Stimulated activated CD4-positive, alpha-beta T cell treated with anti-CD3 and anti-CD28 coated beads, Interleukin-2, amount 100 ng/mL, for 24 hours (primary cell): ENCODE results near the gene CAMK1D.
"Not testable (repeated sequence)": the region's sequence is repeated elsewhere in the genome, so short reads cannot be mapped to it uniquely, and the experiment has no call there.

Experiments used
- DNase-seq, 2 donors: peaks; one replicate each; pipeline ENCODE4 v3.0.0-alpha.2; 2020

The CAMK1D gene

DNA sequence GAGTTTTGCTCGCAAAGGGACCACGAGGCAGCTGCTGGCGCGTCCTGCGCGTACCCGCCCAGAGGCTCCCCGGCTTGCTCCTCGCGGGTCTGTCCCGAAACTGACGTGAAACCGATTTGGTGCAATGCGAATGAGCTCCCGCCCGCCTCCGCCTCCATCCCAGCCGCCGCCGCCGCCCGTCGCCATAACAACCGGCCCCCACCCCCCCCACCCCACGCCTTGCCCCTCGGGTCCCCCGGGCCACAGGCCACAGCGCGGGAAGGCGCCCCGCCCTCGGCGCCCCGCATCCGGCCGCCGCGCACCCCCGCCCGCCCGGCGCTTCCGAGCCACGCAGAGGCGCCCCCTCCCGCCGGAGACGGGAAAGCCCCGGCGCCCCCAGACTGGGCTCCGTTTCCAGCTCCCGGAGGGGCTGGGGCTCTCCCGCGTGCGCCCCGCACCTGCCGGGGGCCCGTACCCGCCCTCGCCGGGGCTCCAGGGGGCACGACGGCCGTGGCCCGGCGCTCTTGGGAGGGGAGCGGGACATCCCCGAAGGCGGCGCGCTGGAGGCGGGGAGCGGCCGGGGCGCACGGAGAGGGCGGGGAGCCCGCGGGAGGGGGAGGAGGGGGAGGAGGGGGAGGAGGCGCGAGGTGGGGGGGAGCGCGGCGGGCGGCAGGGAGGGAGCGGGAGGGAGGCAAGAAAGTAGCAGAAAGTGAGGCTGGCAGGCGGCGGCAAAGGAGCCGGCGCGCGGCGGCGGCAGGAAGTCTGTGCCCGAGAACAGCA lies at the start of gene CAMK1D:
TSS of gene CAMK1D (plus strand) at position 678 of the 759 bp plus-strand sequence.
- peak; percentile 79 to 82 for DNase-seq

- DNase-seq = not testable (repeated sequence)
Observed at GRCh38 chr10:12301036-12301435, 48.3 kb upstream of the CAMK1D start.

- no peak for DNase-seq
Observed at GRCh38 chr10:12308057-12308456, 41.3 kb upstream of the CAMK1D start.

DNA sequence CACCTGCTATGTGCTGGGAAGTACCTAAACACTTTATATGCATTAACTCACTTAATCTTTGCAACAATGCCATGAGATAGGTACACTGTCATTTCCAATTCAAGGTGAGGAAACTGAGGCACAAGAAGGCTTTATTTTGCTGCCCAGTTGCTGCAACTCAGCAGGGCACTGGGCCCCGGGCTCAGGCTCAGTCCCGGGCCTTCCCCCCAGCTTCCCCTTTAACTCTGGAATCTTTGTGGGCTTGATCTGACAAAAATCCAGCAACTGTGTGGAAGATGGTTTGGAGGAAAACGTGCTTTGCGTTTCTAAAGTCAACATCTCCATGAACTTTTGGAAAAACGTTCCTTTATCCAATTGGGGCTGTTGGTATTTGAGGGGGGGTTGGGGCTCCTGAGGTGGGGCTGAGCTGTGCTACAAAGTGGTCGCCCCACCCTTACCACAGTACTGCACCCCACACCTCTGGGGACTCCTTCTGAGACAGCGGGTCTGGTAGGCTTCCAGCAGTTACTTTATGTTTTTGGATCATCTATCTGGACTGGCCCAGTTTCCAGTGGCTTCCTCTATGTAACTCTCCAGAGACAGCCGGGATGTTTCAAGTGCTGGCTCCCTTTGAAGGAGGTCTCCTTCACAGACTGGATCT lies 40.5 kb upstream of the CAMK1D start:
- DNase-seq = no peak

GRCh38 chr10:12309783-12310182 lies 39.6 kb upstream of the CAMK1D start:
- DNase-seq = not testable (repeated sequence)

DNA sequence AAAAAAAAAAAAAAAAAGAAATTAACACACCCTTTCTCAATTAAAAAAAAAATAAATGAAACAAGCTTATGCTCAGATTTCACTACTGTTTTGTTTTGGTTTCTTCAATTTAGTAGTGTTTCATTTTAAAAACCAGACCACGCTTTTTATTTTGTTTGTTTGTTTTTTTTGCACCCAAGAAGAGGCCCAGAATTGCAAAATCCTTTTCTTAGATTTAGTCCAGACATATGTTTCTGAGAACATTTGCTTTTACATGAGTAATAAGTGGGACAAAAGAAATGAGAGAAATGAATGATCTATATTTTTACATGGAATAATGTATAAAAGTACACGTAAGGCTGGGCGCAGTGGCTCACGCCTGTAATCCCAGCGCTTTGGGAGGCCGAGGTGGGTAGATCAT lies 34.5 kb upstream of the CAMK1D start:
- DNase-seq = no peak

GRCh38 chr10:12319076-12319475 lies 30.3 kb upstream of the CAMK1D start:
- no peak for DNase-seq

DNA sequence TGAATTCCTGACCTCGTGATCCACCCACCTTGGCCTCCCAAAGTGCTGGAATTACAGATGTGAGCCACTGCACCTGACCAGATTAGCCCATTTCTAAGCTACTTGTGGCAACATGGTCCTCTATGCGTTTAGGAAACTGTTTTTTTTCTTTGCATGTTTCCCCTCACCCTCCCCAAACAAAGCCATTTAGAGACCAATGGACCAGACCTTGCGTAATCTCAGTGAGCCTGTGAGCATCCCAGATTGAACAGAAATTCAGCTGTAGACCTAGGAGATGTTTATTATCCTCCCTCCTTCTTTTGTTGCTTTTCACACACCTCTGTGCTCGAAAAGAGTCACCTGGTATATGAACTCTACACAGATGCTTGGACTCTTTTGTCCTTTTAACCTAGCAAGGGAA lies 28.5 kb upstream of the CAMK1D start:
- no peak for DNase-seq

- no peak for DNase-seq
Observed at GRCh38 chr10:12321641-12322040, 27.7 kb upstream of the CAMK1D start.

DNA sequence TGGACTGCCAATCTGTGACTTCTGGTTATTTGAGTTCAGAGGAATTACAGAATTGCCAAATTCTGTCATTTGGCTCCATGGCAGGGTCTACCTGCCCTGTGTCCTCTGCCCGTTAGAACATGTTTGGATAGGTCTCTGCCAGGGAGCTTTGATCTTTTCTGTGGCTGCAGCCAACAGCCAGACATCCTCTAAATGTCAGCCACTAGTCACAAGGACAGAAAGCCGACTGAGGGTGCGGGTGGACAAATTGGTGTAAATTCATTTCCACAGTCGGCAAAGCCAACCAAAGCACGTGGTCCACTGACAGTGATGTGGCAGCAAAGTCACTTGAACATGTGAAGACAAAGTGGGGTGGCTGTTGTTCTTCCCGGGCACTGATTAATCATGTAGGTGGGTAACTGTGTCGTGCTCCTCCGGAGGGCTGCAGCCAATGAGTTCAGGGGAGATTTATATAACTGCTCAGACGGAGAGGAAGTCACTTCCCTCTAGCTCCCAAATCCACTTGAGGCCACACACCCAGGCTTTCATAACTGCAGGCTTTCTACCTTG lies 26.7 kb upstream of the CAMK1D start:
- DNase-seq = no peak

DNA sequence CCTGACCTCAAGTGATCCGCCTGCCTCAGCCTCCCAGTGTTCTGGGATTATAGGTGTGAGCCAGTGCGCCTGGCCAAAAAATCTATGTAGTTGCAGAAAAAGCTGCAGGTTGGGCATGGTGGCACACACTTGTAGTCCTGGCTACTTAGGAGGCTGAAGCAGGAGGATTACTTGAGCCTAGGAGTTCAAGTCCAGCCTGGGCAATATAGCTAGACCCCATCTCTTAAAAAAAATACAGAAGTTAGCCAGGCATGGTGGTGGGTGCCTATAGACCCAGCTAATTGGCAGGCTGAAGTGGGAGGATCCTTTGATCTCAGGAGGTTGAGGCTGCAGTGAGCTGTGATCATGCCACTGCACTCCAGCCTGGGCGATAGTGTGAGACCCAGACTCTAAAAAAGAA lies 24.8 kb upstream of the CAMK1D start:
- DNase-seq = no peak

DNA sequence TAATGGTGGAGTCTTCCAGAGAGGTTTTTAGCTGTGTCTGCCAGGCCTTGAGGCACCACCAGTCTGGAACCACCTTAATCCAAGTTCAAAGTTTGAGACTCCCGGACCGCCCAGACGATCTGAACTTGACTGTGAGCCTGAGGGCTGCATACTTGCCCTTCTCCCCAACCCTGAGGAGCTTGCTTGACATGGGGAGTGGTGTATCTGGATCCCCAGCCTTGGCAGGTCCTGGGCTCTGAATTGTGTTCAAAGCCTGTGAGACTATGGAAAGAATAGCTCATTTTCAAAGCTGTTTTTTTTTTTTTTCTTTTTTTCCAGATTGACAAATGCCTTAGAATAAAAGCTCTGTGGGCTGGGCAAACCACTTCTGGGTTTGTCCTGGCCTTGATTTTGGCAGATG lies 22.3 kb upstream of the CAMK1D start:
- DNase-seq = no peak

- DNase-seq = no peak
Observed at GRCh38 chr10:12327476-12327875, 21.9 kb upstream of the CAMK1D start.

DNA sequence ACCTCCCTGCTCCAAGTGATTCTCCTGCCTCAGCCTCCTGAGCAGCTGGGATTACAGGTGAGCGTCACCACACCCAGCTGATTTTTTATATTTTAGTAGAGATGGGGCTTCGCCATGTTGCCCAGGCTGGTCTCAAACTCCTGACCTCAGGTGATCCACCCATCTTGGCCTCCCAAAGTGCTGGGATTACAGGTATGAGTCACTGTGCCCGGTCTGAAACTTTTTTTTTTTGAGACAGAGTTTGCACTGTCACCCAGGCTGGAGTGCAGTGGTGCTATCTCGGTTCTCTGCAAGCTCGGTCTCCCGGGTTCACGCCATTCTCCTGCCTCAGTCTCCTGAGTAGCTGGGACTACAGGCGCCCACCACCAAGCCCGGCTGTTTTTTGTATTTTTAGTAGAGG lies 21.0 kb upstream of the CAMK1D start:
- DNase-seq = not testable (repeated sequence)

- DNase-seq = no peak
Observed at GRCh38 chr10:12332572-12333379, 16.6 kb upstream of the CAMK1D start.

GRCh38 chr10:12333380-12334185 lies 15.8 kb upstream of the CAMK1D start:
- DNase-seq = peak; percentile 42 to 51

DNA sequence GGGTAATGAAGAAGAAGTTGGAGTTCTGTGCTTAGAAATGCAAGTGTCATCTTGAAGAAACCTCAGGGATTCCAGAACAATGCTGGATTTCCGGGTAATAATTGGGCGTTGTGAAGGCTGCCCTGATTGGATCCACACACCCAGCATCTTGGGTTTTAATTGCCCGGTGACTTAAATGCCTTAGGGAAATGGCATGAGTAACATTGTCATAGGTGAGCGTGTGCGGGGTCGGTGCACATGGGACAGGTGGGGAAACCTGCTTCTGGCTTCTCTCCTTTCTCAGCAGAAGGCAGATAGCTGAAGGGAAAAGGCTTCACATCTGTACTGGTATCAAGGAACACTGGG lies 15.2 kb upstream of the CAMK1D start:
- DNase-seq = no peak

DNA sequence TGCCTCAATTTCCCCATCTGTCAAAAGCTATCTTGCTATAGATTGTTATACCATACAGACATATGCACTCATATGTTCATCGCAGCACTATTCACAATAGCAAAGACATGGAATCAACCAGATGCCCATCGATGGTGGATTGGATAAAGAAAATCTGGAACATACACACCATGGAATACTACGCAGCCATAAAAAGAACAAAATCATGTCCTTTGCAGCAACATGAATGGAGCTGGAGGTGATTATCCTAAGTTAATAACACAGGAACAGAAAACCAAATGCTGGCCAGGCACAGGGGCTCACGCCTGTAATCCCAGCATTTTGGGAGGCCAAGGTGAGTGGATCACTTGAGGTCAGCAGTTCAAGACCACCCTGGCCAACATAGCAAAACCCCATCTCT lies 14.2 kb upstream of the CAMK1D start:
- not testable (repeated sequence) for DNase-seq

GRCh38 chr10:12337453-12338372 lies 11.6 kb upstream of the CAMK1D start:
- DNase-seq = no peak

GRCh38 chr10:12338981-12339380 lies 10.4 kb upstream of the CAMK1D start:
- no peak for DNase-seq

GRCh38 chr10:12340371-12340770 lies 9.0 kb upstream of the CAMK1D start:
- no peak for DNase-seq

GRCh38 chr10:12340937-12341336 lies 8.4 kb upstream of the CAMK1D start:
- no peak for DNase-seq
